Activated naive CD8-positive, alpha-beta T cell treated with anti-CD3 and anti-CD28 coated beads, Interleukin-2, amount 50 U/mL, for 24 hours (primary cell): ENCODE results near the gene PDIA3.
A peak's percentile ranks its signal among the peaks of the same experiment; 100 is the strongest.

Experiments
- ATAC-seq: fragments of 150-1000 bp; cut with Tn5 transposase; one replicate; pipeline ENCODE4 v1.10.0; 2021
- DNase-seq: peaks from one replicate; pipeline ENCODE4 v3.0.0; 2021
- H3K27ac Mint-ChIP-seq: one replicate; pipeline ENCODE4 v1.8.0; 2021; ENCODE audit warnings: mild to moderate bottlenecking, mixed read lengths
- H3K27me3 Mint-ChIP-seq: one replicate; pipeline ENCODE4 v1.8.0; 2021; ENCODE audit warnings: mixed read lengths
- H3K36me3 Mint-ChIP-seq: one replicate; pipeline ENCODE4 v1.8.0; 2021; ENCODE audit warnings: low read depth, mixed read lengths
- H3K4me1 Mint-ChIP-seq: one replicate; pipeline ENCODE4 v1.8.0; 2021; ENCODE audit warnings: mixed read lengths
- H3K4me3 Mint-ChIP-seq: one replicate; pipeline ENCODE4 v1.8.0; 2021; ENCODE audit warnings: mild to moderate bottlenecking, moderate library complexity, mixed read lengths
- H3K9me3 Mint-ChIP-seq: one replicate; pipeline ENCODE4 v1.8.0; 2021; ENCODE audit warnings: mixed read lengths

The PDIA3 gene

DNA sequence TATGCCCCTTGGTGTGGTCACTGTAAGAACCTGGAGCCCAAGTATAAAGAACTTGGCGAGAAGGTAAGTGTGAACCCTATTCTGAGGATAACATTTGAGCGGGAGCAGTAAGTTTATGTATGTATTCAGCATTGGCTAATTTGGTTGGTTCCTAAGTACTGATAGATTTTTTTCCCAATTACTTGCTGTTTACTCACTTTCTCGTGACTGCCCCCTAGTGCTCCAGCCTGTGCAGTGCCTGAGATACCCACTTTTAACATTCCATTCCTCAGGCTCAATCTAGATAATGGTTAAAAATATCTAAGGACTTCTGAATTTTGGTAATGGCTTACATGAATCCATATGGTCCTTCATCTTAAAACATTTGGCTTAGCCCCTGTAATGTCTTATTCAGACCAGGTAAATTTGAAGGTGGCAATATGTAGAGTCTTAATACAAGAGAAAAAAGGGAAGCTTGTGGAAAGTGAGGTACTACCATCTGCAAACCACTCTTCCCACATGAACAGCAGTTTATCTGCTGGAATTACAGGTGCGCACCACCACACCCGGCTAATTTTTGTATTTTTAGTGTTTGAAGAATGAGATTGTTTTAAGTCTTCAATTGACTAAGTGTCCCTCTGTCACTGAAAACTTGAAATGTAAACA, 23.5 kb downstream of the PDIA3 start:
- no peaks in the 10 kb centered on the region for H3K4me1 Mint-ChIP-seq
- peak; percentile 58 for ATAC-seq
- peaks cover 72% of the 10 kb centered on the region for H3K36me3 Mint-ChIP-seq
- no peak overlapping the region for H3K27ac Mint-ChIP-seq
- H3K4me3 Mint-ChIP-seq = no peak overlapping the region
- no peaks in the 10 kb centered on the region for H3K27me3 Mint-ChIP-seq
- DNase-seq = peak; percentile 70
- no peaks in the 10 kb centered on the region for H3K9me3 Mint-ChIP-seq

DNA sequence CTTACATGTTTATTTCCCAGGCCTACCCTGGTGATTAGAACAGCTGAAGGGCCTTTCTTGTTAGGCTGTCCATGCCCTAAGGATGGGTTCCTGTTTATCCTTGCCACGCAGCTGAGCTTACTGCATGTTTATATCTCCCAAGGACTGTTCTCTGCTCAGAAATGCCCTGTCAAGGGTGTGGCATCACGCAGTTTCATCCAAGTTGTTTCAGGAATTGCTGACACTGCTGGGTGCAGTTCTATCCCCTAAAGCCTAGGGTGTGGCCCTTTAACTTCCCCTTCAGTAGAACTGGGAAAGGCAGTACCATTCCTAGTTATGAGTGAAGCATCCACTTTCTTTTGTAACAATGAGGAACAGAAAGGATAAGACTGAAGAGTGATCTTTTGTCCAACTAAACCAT, 25.6 kb downstream of the PDIA3 start:
- Mint-ChIP-seq H3K4me3 (no peak overlapping the region), H3K27ac (no peak overlapping the region), H3K36me3 (peaks cover 54% of the 10 kb centered on the region), H3K27me3 (no peaks in the 10 kb centered on the region), H3K4me1 (peaks cover 13% of the 10 kb centered on the region), H3K9me3 (no peaks in the 10 kb centered on the region)
- DNase-seq (no peak), ATAC-seq (no peak)

DNA sequence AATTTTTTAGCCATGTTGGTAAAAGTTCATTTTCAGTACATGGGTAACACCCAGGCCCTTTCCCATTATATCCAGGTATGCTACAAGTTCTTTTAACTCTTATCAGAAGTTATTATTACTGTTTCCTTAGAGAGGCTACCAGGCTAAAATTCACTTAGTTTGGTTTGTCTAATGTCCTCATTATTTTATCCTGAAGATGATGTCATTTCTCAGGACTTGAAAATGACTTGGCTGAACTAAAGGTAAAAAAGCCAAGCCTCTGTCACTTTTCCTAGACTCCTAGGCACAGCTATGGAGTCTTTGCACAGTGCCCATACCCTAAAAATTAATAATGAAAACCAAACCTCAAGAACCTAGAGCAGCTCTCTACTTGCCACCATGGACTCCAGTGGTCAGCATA, 26.4 kb downstream of the PDIA3 start:
- no peaks in the 10 kb centered on the region for H3K27me3 Mint-ChIP-seq
- H3K9me3 Mint-ChIP-seq = no peaks in the 10 kb centered on the region
- peaks cover 50% of the 10 kb centered on the region for H3K36me3 Mint-ChIP-seq
- no peak for DNase-seq
- no peak overlapping the region for H3K4me3 Mint-ChIP-seq
- H3K4me1 Mint-ChIP-seq = peaks cover 20% of the 10 kb centered on the region
- no peak overlapping the region for H3K27ac Mint-ChIP-seq
- ATAC-seq = no peak

DNA sequence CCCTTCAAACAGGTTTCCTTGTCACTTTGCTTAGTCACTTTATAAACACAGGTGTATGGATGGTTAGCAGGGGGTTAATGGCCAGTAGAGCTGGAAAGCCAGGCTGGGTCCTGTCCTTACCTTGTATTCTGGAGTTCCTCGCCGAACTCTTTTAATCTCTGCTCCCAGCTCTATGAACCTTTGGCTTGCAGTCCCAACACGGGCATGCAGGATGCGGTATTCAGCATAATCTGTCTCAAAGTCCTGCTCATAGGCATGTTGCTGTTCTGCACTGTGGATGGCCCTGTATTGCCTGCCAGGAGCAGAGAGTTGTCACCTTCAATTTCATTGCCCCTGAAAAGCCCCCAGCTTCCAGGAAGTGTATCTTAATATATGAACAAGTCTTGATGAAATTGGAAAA, 27.8 kb downstream of the PDIA3 start:
- peaks cover 31% of the 10 kb centered on the region for H3K4me1 Mint-ChIP-seq
- no peak for DNase-seq
- H3K27ac Mint-ChIP-seq = no peak overlapping the region
- H3K9me3 Mint-ChIP-seq = no peaks in the 10 kb centered on the region
- H3K36me3 Mint-ChIP-seq = peaks cover 41% of the 10 kb centered on the region
- no peak for ATAC-seq
- H3K27me3 Mint-ChIP-seq = no peaks in the 10 kb centered on the region
- H3K4me3 Mint-ChIP-seq = no peak overlapping the region

DNA sequence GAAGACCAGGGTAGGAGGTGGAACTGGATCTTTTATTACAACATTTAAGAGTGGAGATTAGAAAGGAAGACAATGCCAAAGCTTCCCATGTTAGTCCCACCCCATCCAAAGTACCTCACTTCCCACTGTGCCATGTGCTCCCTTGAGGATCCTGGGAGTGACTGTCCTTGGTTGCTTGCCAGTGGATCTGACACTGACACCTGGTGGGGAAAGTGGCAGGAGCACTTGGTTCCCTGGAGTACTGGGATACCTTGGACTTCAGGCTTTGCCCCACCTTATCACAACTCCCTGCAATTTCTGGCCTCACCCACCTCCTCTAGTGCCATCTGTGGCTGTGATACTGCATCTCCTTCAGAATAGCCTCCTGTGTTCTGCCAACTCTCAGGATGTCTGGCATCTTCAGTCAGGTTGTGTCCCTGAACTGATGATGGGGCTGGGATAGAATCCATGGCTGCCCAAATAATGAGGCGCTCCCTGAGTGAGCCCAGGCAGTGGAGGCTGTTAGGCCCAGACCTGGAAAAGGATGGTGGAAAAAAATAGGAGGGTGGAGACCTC, 29.2 kb downstream of the PDIA3 start:
- Mint-ChIP-seq H3K9me3 (no peaks in the 10 kb centered on the region), H3K36me3 (peaks cover 27% of the 10 kb centered on the region), H3K27ac (peak overlapping the region; percentile 83), H3K27me3 (no peaks in the 10 kb centered on the region), H3K4me1 (peaks cover 33% of the 10 kb centered on the region), H3K4me3 (peak overlapping the region; percentile 83)
- DNase-seq (no peak), ATAC-seq (no peak)

DNA sequence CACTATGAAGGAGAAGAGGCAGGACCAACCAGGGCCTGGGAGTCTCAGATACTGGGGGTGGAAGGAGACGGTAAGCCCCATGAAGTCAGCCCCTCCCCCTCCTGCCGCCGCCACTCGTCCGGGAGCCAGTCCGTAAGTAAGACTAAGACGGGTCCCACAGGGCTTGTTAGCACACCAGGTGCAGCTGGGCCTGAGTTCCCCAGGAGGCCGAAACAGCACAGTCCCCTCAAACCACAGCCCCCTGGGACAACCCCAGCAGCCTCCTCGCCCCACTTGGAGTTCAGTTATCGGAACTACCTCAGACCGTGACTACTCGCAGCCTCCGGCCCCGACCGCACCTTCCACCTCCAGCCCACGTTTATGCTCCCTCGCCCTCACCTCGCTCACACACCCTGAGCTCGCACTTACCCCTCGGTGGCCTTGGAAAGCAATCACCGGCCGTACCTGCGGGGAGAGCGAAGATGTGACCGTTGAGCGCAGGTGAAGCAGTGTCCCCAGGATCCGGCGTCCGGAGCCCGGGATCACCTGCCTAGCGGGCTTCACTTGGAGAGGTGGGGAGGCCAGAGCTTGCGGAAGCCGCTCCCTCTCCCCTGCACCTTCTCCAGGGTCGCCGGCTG, 30.0 kb downstream of the PDIA3 start:
- peak overlapping the region; percentile 83 for H3K4me3 Mint-ChIP-seq
- DNase-seq = peak; percentile 49
- peak; percentile 5 for ATAC-seq
- peaks cover 21% of the 10 kb centered on the region for H3K36me3 Mint-ChIP-seq
- peaks cover 33% of the 10 kb centered on the region for H3K4me1 Mint-ChIP-seq
- peak overlapping the region; percentile 83 for H3K27ac Mint-ChIP-seq
- H3K27me3 Mint-ChIP-seq = no peaks in the 10 kb centered on the region
- no peaks in the 10 kb centered on the region for H3K9me3 Mint-ChIP-seq

DNA sequence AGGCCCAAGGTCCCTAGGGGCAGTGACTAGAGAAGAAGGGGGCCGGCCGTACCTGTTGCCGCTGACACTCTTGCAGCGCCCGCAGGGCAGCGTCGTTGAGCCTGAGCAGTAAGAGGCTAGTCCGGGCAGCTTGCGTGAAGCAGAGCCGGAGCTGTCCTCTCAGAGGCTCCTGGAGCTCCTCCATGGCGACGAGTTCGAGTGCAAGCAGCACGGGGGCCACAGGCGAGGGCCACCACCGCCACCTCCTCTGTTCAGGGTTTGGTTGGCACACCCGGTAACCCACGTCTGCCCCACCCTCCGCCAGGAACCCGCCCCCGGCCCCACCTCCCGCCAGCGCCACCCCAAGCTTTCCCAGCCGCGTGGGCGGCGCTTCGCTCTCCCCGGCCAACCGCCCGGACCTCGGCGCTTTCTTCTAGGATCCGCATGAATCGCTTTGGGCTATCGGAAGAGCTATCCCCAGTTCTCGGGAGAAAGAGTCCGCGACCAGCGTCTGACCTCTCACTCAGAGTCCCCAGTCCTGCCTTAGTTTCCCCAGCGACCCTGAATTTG, 30.6 kb downstream of the PDIA3 start, which contains the start of gene ELL3:
Gene ELL3 (minus strand): TSS at position 249 of the 549 bp plus-strand sequence. CDS start 65 bp downstream, at position 184.
- ATAC-seq (peak; percentile 65), DNase-seq (peak; percentile 80)
- H3K4me1 Mint-ChIP-seq = peaks cover 33% of the 10 kb centered on the region
- H3K27ac Mint-ChIP-seq = peak within 1 kb of the TSS; percentile 83
- peaks cover 16% of the 10 kb centered on the region for H3K36me3 Mint-ChIP-seq
- no peaks in the 10 kb centered on the region for H3K27me3 Mint-ChIP-seq
- H3K4me3 Mint-ChIP-seq = peak within 1 kb of the TSS; percentile 83
- H3K9me3 Mint-ChIP-seq = no peaks in the 10 kb centered on the region

DNA sequence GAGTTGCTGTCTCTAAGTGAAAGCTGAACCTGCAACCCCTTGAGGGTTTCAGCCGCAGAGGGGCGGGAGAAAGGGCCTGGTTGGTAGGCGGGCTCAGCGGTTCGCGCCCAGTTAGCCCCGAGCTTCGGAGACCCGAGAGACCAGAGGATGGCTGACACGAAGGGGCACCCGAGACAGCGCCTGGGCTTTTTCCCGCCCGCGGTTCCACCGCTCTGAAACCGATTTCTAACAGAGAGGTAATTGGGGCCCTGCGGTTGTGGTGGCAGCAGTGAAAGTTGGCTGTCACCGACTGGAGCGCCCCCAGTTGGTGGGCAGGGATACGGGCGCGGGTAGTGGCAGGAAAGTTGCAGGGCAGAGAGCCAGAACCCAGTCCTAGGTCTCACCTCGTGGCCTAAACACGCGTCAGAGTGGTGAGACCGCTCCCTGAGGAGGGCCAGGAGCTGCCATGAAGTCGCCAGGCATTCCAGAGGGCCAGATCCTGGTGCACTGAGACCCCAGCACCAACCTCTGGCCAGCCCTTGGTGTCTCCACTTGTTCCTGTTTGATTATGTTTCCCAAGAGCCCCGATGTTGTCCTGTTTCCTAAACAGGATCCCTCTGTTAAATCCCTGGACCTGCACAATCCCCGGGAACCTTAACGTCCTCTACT, 31.2 kb downstream of the PDIA3 start:
- Mint-ChIP-seq H3K27me3 (no peaks in the 10 kb centered on the region), H3K9me3 (no peaks in the 10 kb centered on the region), H3K27ac (peak overlapping the region; percentile 83), H3K4me3 (peak overlapping the region; percentile 83), H3K36me3 (peaks cover 12% of the 10 kb centered on the region), H3K4me1 (peaks cover 33% of the 10 kb centered on the region)
- ATAC-seq = peak; percentile 89
- DNase-seq = peak; percentile 90

DNA sequence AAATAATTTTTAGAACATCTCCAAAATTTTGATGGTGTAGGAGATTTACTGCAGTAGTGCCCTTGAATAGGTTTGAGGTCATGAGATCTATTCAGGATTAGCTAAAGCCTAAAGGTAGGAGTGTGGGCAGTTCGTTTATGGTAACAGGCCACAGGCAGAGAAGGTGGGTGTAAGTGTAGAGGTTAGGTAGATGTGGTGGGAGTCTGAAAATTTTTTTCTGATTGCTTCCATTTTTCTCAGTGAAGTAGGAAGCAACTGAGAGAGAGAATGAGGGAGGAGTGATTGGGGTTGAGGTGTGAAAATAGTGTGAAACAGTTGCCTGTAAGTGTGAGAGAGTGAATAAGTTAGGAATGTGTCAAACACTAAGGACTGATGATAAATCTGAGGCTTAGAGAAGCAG, 32.8 kb downstream of the PDIA3 start:
- no peak overlapping the region for H3K4me3 Mint-ChIP-seq

DNA sequence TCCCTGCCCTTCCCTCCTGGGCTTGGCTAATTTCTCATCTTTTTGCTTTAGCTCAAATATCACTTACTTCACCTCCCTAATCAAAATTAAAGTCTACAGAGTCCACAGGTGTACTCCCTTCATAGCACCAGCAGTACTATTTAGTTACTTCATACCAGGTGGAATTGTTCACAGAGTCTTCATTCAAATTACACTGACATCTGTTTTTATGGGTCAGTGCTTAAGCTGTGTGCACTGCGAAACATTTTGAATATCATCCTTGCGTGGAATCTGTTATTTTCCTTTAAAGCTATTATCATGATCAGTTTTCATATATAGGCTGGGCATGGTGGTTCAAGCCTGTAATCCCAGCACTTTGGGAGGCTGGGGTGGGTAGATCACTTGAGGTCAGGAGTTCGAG, 43.2 kb downstream of the PDIA3 start:
- no peak for ATAC-seq
- DNase-seq = no peak
- Mint-ChIP-seq H3K4me3 (no peak overlapping the region), H3K9me3 (no peaks in the 10 kb centered on the region), H3K27ac (no peak overlapping the region), H3K27me3 (no peaks in the 10 kb centered on the region), H3K4me1 (peaks cover 25% of the 10 kb centered on the region), H3K36me3 (peaks cover 14% of the 10 kb centered on the region)

More for the DNA sequence above, 32.8 kb downstream of the PDIA3 start:
- Mint-ChIP-seq H3K27ac (peak overlapping the region; percentile 34), H3K27me3 (no peaks in the 10 kb centered on the region), H3K4me1 (peaks cover 33% of the 10 kb centered on the region), H3K9me3 (no peaks in the 10 kb centered on the region), H3K36me3 (peaks cover 2% of the 10 kb centered on the region)
- no peak for ATAC-seq
- no peak for DNase-seq

DNA sequence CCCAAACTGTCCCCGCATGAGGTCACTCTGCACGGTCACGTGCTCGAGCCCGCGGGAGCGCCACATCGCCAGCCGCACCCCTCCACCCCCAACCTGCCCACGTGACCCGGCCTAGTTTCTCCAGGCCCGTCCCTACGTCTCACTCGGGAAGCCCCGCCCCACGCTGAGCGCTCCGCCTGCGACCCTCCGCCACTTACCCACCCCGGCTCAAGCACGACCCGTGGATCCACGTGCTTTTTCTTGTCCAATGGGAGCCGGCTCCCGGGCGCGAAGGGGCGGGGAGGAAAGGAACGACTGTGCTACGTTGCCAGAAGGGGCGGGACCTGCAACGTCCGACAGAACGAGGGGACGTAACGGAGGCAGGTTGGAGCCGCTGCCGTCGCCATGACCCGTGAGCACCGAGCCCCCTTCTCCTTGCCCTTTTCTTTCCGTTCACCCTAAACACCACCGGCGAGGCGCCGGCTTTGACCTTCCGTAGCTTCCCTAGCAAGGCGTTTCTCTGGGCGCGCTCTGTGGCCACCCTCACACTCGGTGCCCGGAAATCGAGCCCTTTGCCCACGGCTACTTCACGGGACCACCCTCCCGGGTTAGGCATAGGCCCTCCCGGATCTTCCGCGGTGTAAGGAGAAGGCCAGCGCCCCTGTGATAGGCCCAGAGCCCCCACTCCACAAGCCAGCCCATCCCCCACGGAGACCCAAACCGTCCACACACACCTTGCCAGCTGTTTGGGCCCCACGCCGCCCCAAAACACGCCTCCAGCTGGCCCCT, 45.9 kb downstream of the PDIA3 start, which contains the start of gene SERF2:
Gene SERF2 (plus strand): TSS at position 328 of the 768 bp plus-strand sequence. CDS start 57 bp downstream, at position 385.
- Mint-ChIP-seq H3K27me3 (no peaks in the 10 kb centered on the region), H3K4me3 (peak within 1 kb of the TSS; percentile 93), H3K27ac (peak within 1 kb of the TSS; percentile 92), H3K36me3 (peaks cover 32% of the 10 kb centered on the region), H3K9me3 (no peaks in the 10 kb centered on the region), H3K4me1 (peaks cover 40% of the 10 kb centered on the region)
- peak; percentile 100 for DNase-seq
- ATAC-seq = peak; percentile 94

DNA sequence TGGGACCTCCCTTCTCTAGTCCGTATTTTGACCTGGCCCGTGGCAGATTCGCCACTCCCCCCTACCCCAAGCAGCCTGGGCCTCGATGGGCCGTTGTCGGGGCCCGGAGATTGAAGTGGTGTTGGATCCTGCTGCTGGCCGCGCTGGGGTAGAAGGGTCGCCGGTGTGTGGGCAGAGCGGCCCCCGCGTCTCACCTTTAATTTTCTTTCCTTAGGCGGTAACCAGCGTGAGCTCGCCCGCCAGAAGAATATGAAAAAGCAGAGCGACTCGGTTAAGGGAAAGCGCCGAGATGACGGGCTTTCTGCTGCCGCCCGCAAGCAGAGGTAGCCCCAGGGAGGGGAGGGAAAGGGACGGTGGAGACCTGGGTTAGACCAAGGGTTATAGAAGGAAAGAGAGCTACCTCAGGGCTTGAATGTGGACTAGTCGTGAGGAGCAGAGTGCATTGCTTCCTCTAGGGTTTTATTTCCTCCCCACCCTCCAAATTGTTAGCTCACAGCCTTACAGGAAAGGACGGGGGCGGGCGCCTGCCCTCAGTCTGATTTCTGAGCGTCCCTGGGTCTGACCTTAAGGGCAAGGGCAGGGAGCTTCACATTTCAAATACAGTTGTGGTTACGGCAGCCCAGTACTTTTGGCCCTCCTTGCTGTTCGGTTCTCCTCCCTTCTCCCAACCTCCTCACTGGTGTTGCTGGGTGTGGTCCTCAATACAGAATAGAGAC, 46.7 kb downstream of the PDIA3 start:
- peak; percentile 58 for DNase-seq
- H3K36me3 Mint-ChIP-seq = peaks cover 35% of the 10 kb centered on the region

DNA sequence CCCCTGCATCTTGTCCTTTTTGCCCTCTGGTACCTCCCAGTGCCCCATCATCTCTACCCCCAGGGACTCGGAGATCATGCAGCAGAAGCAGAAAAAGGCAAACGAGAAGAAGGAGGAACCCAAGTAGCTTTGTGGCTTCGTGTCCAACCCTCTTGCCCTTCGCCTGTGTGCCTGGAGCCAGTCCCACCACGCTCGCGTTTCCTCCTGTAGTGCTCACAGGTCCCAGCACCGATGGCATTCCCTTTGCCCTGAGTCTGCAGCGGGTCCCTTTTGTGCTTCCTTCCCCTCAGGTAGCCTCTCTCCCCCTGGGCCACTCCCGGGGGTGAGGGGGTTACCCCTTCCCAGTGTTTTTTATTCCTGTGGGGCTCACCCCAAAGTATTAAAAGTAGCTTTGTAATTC, 47.4 kb downstream of the PDIA3 start:
- H3K4me1 Mint-ChIP-seq = peaks cover 43% of the 10 kb centered on the region
- no peak for ATAC-seq
- H3K27me3 Mint-ChIP-seq = no peaks in the 10 kb centered on the region
- peak overlapping the region; percentile 93 for H3K4me3 Mint-ChIP-seq
- peak overlapping the region; percentile 92 for H3K27ac Mint-ChIP-seq
- no peak for DNase-seq
- H3K9me3 Mint-ChIP-seq = no peaks in the 10 kb centered on the region
- H3K36me3 Mint-ChIP-seq = peaks cover 40% of the 10 kb centered on the region

More for the DNA sequence above, 46.7 kb downstream of the PDIA3 start:
- Mint-ChIP-seq H3K4me1 (peaks cover 40% of the 10 kb centered on the region), H3K27ac (peak overlapping the region; percentile 92), H3K4me3 (peak overlapping the region; percentile 93), H3K9me3 (no peaks in the 10 kb centered on the region), H3K27me3 (no peaks in the 10 kb centered on the region)
- ATAC-seq = peak; percentile 6
